GM12878 (cell line): ENCODE data around the gene RARRES2. TPM values are rescaled to one million over a fixed set of nuclear protein-coding genes. Genes with fewer than 3 reads are reported as not detected.

Experiments
- ATAC-seq: fragments of 200-7000 bp; cut with Tn5 transposase; 3 replicates; pipeline ENCODE4 v1.9.1; 2020; ENCODE audit warnings: mild to moderate bottlenecking, moderate library complexity
- BruUV-seq: library from RNA; stranded (reverse); fragments of 400-500 nt; replicated peaks from 2 replicates; lab custom pipeline; 2021; lab: Mats Ljungman, UMichigan
- CTCF ChIA-PET: fragments of 300-600 bp; sonication (Branson Sonifier 250); formaldehyde crosslinking; extraction: SDS; loops from one replicate; lab custom pipeline; 2021; ENCODE audit warnings: inconsistent platforms; lab: Yijun Ruan, JAX
- POLR2A ChIA-PET: fragments of 350-600 bp; formaldehyde crosslinking; extraction: SDS; loops from one replicate; lab custom pipeline; 2021; ENCODE audit warnings: inconsistent platforms; lab: Charles Lee
- RAD21 ChIA-PET: fragments of 300-600 bp; sonication (Branson Sonifier 250); formaldehyde crosslinking; loops from one replicate; lab custom pipeline; 2023; ENCODE audit warnings: antibody characterized with exemption; ENCODE audit not compliant: unreplicated experiment; lab: Charles Lee
- SMC1A ChIA-PET: fragments of 300-600 bp; sonication (Branson Sonifier 250); formaldehyde crosslinking; loops from one replicate; lab custom pipeline; 2023; ENCODE audit not compliant: unreplicated experiment, uncharacterized antibody; lab: Charles Lee
- DNase-seq: peaks from one replicate; pipeline ENCODE4 v3.0.0-alpha.2; 2011; ENCODE audit warnings: low read depth, low spot score
- FAIRE-seq: peaks from 3 replicates; lab custom pipeline; 2011; peaks lifted over from hg19 to GRCh38; lab: Jason Lieb, UNC
- H2AFZ ChIP-seq: 2 replicates; pipeline ENCODE4 v1.6.0; 2011; ENCODE audit warnings: low read depth, low read length, control low read depth; ENCODE audit not compliant: control insufficient read depth
- H3K27ac ChIP-seq: 2 replicates; pipeline ENCODE4 v1.5.1; 2011; ENCODE audit warnings: control low read depth; ENCODE audit not compliant: control insufficient read depth, insufficient read depth
- H3K27me3 ChIP-seq, 2 experiments: replicated peaks in 1 of 2; 2 replicates each; pipeline versions ENCODE4 v1.6.0 to v1.6.1; 2011; ENCODE audit warnings: low read length in 1 of 2; ENCODE audit not compliant: control insufficient read depth in 2 of 2, insufficient read depth in 2 of 2
- H3K36me3 ChIP-seq, 2 experiments: 2 replicates each; pipeline ENCODE4 v1.5.1; 2011; ENCODE audit warnings: low read length in 1 of 2; ENCODE audit not compliant: control insufficient read depth in 2 of 2, insufficient read depth in 2 of 2
- H3K4me1 ChIP-seq: 2 replicates; pipeline ENCODE4 v1.6.1; 2011; ENCODE audit warnings: mild to moderate bottlenecking, low read length, moderate library complexity, mixed read lengths; ENCODE audit not compliant: control insufficient read depth, insufficient read depth
- H3K4me2 ChIP-seq: 2 replicates; pipeline ENCODE4 v1.6.0; 2011; ENCODE audit warnings: control low read depth; ENCODE audit not compliant: control insufficient read depth, insufficient read depth
- H3K4me3 ChIP-seq: fragments of 200-600 bp; sonication (generic); 2 replicates; pipeline ENCODE4 v1.5.1; 2016
- H3K79me2 ChIP-seq: 2 replicates; pipeline ENCODE4 v1.6.0; 2011; ENCODE audit warnings: low read length; ENCODE audit not compliant: control insufficient read depth, insufficient read depth
- H3K9ac ChIP-seq: 2 replicates; pipeline ENCODE4 v1.8.0; 2011; ENCODE audit warnings: low read length, control low read depth, mixed read lengths; ENCODE audit not compliant: control insufficient read depth, insufficient read depth
- H3K9me3 ChIP-seq: replicated peaks from 3 replicates; pipeline ENCODE4 v1.5.1; 2011; ENCODE audit warnings: mild to moderate bottlenecking, low read length; ENCODE audit not compliant: control insufficient read depth, insufficient read depth
- H4K20me1 ChIP-seq: 2 replicates; pipeline ENCODE4 v1.6.0; 2011; ENCODE audit not compliant: control insufficient read depth, insufficient read depth
- BHLHE40 ChIP-seq, 2 experiments: fragments of 450-650 bp in 1 of 2; IDR thresholded peaks; 2 replicates each; pipeline ENCODE4 v1.6.1; 2011 to 2017; ENCODE audit warnings: low read depth in 2 of 2, borderline replicate concordance in 1 of 2, improper control_type of control experiment in 1 of 2, low read length in 1 of 2, mild to moderate bottlenecking in 1 of 2
- CTCF ChIP-seq, 3 experiments: IDR thresholded peaks in 2 of 3; conservative IDR thresholded peaks in 1 of 3; 2 replicates each; pipeline ENCODE4 v1.5.1; 2011; ENCODE audit warnings: low read depth in 3 of 3, low read length in 3 of 3, mild to moderate bottlenecking in 3 of 3, control low read depth in 2 of 3, moderate library complexity in 2 of 3, inconsistent platforms in 1 of 3, mixed read lengths in 1 of 3; ENCODE audit not compliant: control insufficient read depth in 2 of 3, insufficient read depth in 1 of 3; ENCODE audit errors: extremely low read depth in 1 of 3
- PAX5 ChIP-seq: IDR thresholded peaks from 2 replicates; pipeline ENCODE4 v1.6.1; 2011; ENCODE audit warnings: low read depth, low read length, borderline replicate concordance
- SMC3 ChIP-seq: IDR thresholded peaks from 2 replicates; pipeline ENCODE4 v1.6.1; 2011; ENCODE audit warnings: low read length, improper control_type of control experiment, borderline replicate concordance
- ZZZ3 ChIP-seq: IDR thresholded peaks from 2 replicates; pipeline ENCODE4 v1.6.1; 2011; ENCODE audit warnings: low read depth; ENCODE audit not compliant: control insufficient read depth, insufficient read length
- WGBS: methylation state at CpG from one replicate; pipeline ENCODE4 v1.1.6; 2016; ENCODE audit warnings: low lambda C conversion rate; ENCODE audit not compliant: insufficient replicate concordance, insufficient coverage; ENCODE audit errors: missing lambda C conversion rate; 5-methylcytosine and 5-hydroxymethylcytosine counted together
- in situ Hi-C: fragments of 300-500 bp; cut with MboI; formaldehyde crosslinking; loops from 9 replicates; pipeline ENCODE4 v1.14.3; 2018; ENCODE audit warnings: mixed read lengths
- intact Hi-C: fragments of 100-400 bp; cut with micrococcal nuclease; formaldehyde crosslinking; loops from one replicate; pipeline ENCODE4 v1.14.2; 2022; ENCODE audit not compliant: unreplicated experiment
- polyA plus RNA-seq, 11 experiments: library from polyadenylated mRNA; depleted of rRNA in 4 of 11; unstranded in 6 of 11; stranded (reverse) in 5 of 11; fragments of >200 nt; fragmentation: Nextera tagmentation in 4 of 11; fragmentation: Illumina TruSeq in 1 of 11; extraction: Ambion mirVana in 4 of 11; extraction: Trizol in 1 of 11; gene quantifications; 1 replicate in 1 of 11; 2 replicates in 10 of 11; pipeline versions ENCODE4 v1.2.1 to v1.2.3, GENCODE V29; 2011 to 2016; ENCODE audit warnings: inconsistent platforms in 2 of 11, missing spikeins in 2 of 11, low read depth in 1 of 11
- total RNA-seq, 4 experiments: library from RNA; depleted of rRNA in 3 of 4; stranded (reverse); fragments of >200 nt in 3 of 4; fragmentation: Illumina TruSeq in 1 of 4; extraction: Trizol in 1 of 4; gene quantifications; 2 replicates each; pipeline versions ENCODE4 v1.2.1 to v1.2.3, GENCODE V29; 2013 to 2021
- TF ChIP-seq, protein P1 (sequence below): IDR thresholded peaks from 2 replicates; pipeline ENCODE4 v1.6.1; 2012; ENCODE audit warnings: low read length, inconsistent platforms

The RARRES2 gene
- total and polyA plus RNA-seq, 10 of the 15 experiments (the other 5 are each of a cell fraction or from before 2014, with no cell fraction given), result 0.13 to 2.2 (median 0.40) TPM; not detected in 3

GRCh38 chr7:150385302-150385723 lies 43.9 kb upstream of the RARRES2 start:
- SMC1A ChIA-PET, result interaction anchor here (0.9 to 4.7 kb wide), 7 partner anchors 11 to 47 kb away, joined by 3 to 37 read pairs (median 4); no protein-coding TSS in a partner anchor
- FAIRE-seq (no peak), DNase-seq (no peak), ATAC-seq (no peak)
- BruUV-seq, result no TSS peak
- peaks cover 6 to 8% of the 10 kb centered on the region in 2 experiments; a peak in 3 of 4 replicates for H3K36me3 ChIP-seq
- intact Hi-C loops, result no loop called here
- H3K27ac ChIP-seq, result peak overlapping the region; percentile 37
- peaks cover 46% of the 10 kb centered on the region for H3K4me1 ChIP-seq
- no peaks in the 10 kb centered on the region for H3K9me3 ChIP-seq
- H3K9ac ChIP-seq, result no peak overlapping the region
- in situ Hi-C loops, result no loop called here
- peaks cover 43% of the 10 kb centered on the region for H3K79me2 ChIP-seq
- no peak overlapping the region for H3K4me3 ChIP-seq
- TF ChIP-seq SMC3 (no peak), PAX5 (no peak), BHLHE40 (IDR thresholded peaks at IDR 0.05; ENCODE audit: borderline replicate concordance in 1 of 2, low read depth in 2 of 2, low read length in 1 of 2) (no peak), CTCF (IDR thresholded peaks at IDR 0.05 in 2 of 3, conservative IDR thresholded peaks at IDR 0.05 in 1 of 3; ENCODE audit: control insufficient read depth in 2 of 3, extremely low read depth in 1 of 3, insufficient read depth in 1 of 3, low read depth in 3 of 3, low read length in 3 of 3) (no peak), ZZZ3 (no peak)
- TF ChIP-seq, protein P1, sequence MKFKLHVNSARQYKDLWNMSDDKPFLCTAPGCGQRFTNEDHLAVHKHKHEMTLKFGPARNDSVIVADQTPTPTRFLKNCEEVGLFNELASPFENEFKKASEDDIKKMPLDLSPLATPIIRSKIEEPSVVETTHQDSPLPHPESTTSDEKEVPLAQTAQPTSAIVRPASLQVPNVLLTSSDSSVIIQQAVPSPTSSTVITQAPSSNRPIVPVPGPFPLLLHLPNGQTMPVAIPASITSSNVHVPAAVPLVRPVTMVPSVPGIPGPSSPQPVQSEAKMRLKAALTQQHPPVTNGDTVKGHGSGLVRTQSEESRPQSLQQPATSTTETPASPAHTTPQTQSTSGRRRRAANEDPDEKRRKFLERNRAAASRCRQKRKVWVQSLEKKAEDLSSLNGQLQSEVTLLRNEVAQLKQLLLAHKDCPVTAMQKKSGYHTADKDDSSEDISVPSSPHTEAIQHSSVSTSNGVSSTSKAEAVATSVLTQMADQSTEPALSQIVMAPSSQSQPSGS, result no peak
- TF ChIP-seq, all 136 proteins: peak for 0
- Histone ChIP-seq H2AFZ (no peak overlapping the region), H4K20me1 (no peaks in the 10 kb centered on the region; the same call in 1 of the 2 replicates), H3K27me3 (no peaks in the 10 kb centered on the region), H3K4me2 (no peak overlapping the region)
- POLR2A ChIA-PET, result interaction anchor here (0.9 to 2.3 kb wide), 5 partner anchors 16 to 46 kb away, joined by 3 to 6 read pairs (median 4); a partner anchor contains a TSS
- WGBS, result 92% methylated on average over 14 of the region's 14 CpGs
- RAD21 ChIA-PET, result interaction anchor here (0.9 to 1.7 kb wide), 4 partner anchors 11 to 22 kb away, joined by 3 to 5 read pairs (median 4); no protein-coding TSS in a partner anchor
- CTCF ChIA-PET, result interaction anchor here (0.7 to 2.6 kb wide), 5 partner anchors 11 to 36 kb away, joined by 3 to 12 read pairs (median 4); no protein-coding TSS in a partner anchor
